ENCODE data around the gene PRLH.
"Not testable (repeated sequence)": the region's sequence is repeated elsewhere in the genome, so short reads cannot be mapped to it uniquely, and the experiment has no call there.

PRLH gene

GRCh38 chr2:237601453-237602116, 35.2 kb downstream of the PRLH start:
- peaks cover 6% of the 10 kb centered on the region for H3K4me1 ChIP-seq (ENCODE audit: control insufficient read depth, insufficient read depth, low read length)
- no peak overlapping the region for H3K27ac ChIP-seq (ENCODE audit: insufficient read depth, low read depth, low read length, poor library complexity, severe bottlenecking)
- no peaks in the 10 kb centered on the region for H3K27me3 ChIP-seq (ENCODE audit: control insufficient read depth, insufficient read depth, low read length, poor library complexity, severe bottlenecking)
- H3K36me3 ChIP-seq (ENCODE audit: control insufficient read depth, insufficient read depth, low read length), result no peaks in the 10 kb centered on the region
- no peak overlapping the region for H3K4me3 ChIP-seq (ENCODE audit: insufficient read depth, low read depth, low read length)
- no peaks in the 10 kb centered on the region for H3K9me3 ChIP-seq (ENCODE audit: control insufficient read depth, low read length)
- WGBS, 2 experiments, result 81 to 82% methylated on average over 14 of the region's 14 CpGs

- H3K4me1 ChIP-seq (ENCODE audit: control insufficient read depth, insufficient read depth, low read length), result peaks cover 6% of the 10 kb centered on the region
These were observed 36.0 kb downstream of the PRLH start for GRCh38 chr2:237602409-237602808.

DNA sequence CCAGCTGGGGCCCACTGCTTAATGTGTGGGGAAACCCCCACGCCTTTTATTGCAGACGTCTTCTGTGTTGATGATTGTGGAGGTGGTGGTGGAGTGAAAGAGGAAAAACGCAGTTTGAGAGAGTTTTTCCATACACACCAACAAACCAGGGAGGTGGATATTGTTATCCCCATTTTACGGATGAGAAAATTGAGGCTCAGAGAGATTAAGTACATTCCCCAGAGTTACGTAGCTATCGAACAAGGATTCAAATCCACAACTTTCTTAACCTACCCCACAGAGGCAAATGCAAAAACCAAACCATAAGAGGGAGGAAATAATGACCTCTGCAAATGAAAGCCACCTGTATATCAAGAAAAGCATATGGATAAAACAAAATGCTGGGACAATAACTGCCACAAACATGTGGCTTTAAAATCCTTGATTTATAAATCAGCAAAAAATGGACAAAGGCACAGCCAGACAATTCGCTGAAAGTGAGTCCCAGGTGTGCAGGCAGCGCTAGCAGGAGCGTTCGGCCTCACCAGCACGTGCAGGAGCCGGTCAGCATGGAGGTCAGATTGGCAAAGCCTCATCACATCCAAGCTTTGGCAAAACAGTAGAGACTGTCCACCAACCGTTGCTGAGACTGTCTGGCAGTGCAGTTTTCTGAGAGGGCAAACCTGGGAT, 36.8 kb downstream of the PRLH start:
- H3K4me1 ChIP-seq (ENCODE audit: control insufficient read depth, insufficient read depth, low read length), result peaks cover 6% of the 10 kb centered on the region
- no peak overlapping the region for H3K27ac ChIP-seq (ENCODE audit: insufficient read depth, low read depth, low read length, poor library complexity, severe bottlenecking)
- 91 to 92% methylated on average over 12 to 13 of the region's 13 CpGs for WGBS, 2 experiments

More at GRCh38 chr2:237602409-237602808, 36.0 kb downstream of the PRLH start:
- 84 to 86% methylated on average over 7 of the region's 7 CpGs for WGBS, 2 experiments
- no peaks in the 10 kb centered on the region for H3K9me3 ChIP-seq (ENCODE audit: control insufficient read depth, low read length)
- no peaks in the 10 kb centered on the region for H3K36me3 ChIP-seq (ENCODE audit: control insufficient read depth, insufficient read depth, low read length)
- no peak overlapping the region for H3K27ac ChIP-seq (ENCODE audit: insufficient read depth, low read depth, low read length, poor library complexity, severe bottlenecking)
- H3K4me3 ChIP-seq (ENCODE audit: insufficient read depth, low read depth, low read length), result no peak overlapping the region
- no peaks in the 10 kb centered on the region for H3K27me3 ChIP-seq (ENCODE audit: control insufficient read depth, insufficient read depth, low read length, poor library complexity, severe bottlenecking)

GRCh38 chr2:237603718-237604362, 37.5 kb downstream of the PRLH start:
- WGBS, 2 experiments, result 52% methylated on average over 15 of the region's 15 CpGs
- Histone ChIP-seq H3K27ac (ENCODE audit: insufficient read depth, low read depth, low read length, poor library complexity, severe bottlenecking) (no peak overlapping the region), H3K9me3 (ENCODE audit: control insufficient read depth, low read length) (no peaks in the 10 kb centered on the region), H3K4me3 (ENCODE audit: insufficient read depth, low read depth, low read length) (no peak overlapping the region), H3K27me3 (ENCODE audit: control insufficient read depth, insufficient read depth, low read length, poor library complexity, severe bottlenecking) (no peaks in the 10 kb centered on the region), H3K36me3 (ENCODE audit: control insufficient read depth, insufficient read depth, low read length) (no peaks in the 10 kb centered on the region), H3K4me1 (ENCODE audit: control insufficient read depth, insufficient read depth, low read length) (peaks cover 6% of the 10 kb centered on the region)

More for the DNA sequence above, 36.8 kb downstream of the PRLH start:
- H3K27me3 ChIP-seq (ENCODE audit: control insufficient read depth, insufficient read depth, low read length, poor library complexity, severe bottlenecking), result no peaks in the 10 kb centered on the region
- H3K36me3 ChIP-seq (ENCODE audit: control insufficient read depth, insufficient read depth, low read length), result no peaks in the 10 kb centered on the region
- H3K9me3 ChIP-seq (ENCODE audit: control insufficient read depth, low read length), result no peaks in the 10 kb centered on the region
- no peak overlapping the region for H3K4me3 ChIP-seq (ENCODE audit: insufficient read depth, low read depth, low read length)

- H3K27ac ChIP-seq (ENCODE audit: insufficient read depth, low read depth, low read length, poor library complexity, severe bottlenecking), result no peak overlapping the region
- peaks cover 6% of the 10 kb centered on the region for H3K4me1 ChIP-seq (ENCODE audit: control insufficient read depth, insufficient read depth, low read length)
- H3K9me3 ChIP-seq (ENCODE audit: control insufficient read depth, low read length), result no peaks in the 10 kb centered on the region
- 89 to 95% methylated on average over 11 of the region's 11 CpGs for WGBS, 2 experiments
- H3K36me3 ChIP-seq (ENCODE audit: control insufficient read depth, insufficient read depth, low read length), result no peaks in the 10 kb centered on the region
- H3K27me3 ChIP-seq (ENCODE audit: control insufficient read depth, insufficient read depth, low read length, poor library complexity, severe bottlenecking), result no peaks in the 10 kb centered on the region
- no peak overlapping the region for H3K4me3 ChIP-seq (ENCODE audit: insufficient read depth, low read depth, low read length)
These were observed 38.0 kb downstream of the PRLH start for GRCh38 chr2:237604391-237604790.

- no peaks in the 10 kb centered on the region for H3K27me3 ChIP-seq (ENCODE audit: control insufficient read depth, insufficient read depth, low read length, poor library complexity, severe bottlenecking)
- no peak overlapping the region for H3K27ac ChIP-seq (ENCODE audit: insufficient read depth, low read depth, low read length, poor library complexity, severe bottlenecking)
- H3K4me3 ChIP-seq (ENCODE audit: insufficient read depth, low read depth, low read length), result no peak overlapping the region
- no peaks in the 10 kb centered on the region for H3K36me3 ChIP-seq (ENCODE audit: control insufficient read depth, insufficient read depth, low read length)
- peaks cover 6% of the 10 kb centered on the region for H3K4me1 ChIP-seq (ENCODE audit: control insufficient read depth, insufficient read depth, low read length)
- no peaks in the 10 kb centered on the region for H3K9me3 ChIP-seq (ENCODE audit: control insufficient read depth, low read length)
- 88 to 93% methylated on average over 9 of the region's 9 CpGs for WGBS, 2 experiments
These were observed 38.6 kb downstream of the PRLH start for GRCh38 chr2:237604960-237605359.

DNA sequence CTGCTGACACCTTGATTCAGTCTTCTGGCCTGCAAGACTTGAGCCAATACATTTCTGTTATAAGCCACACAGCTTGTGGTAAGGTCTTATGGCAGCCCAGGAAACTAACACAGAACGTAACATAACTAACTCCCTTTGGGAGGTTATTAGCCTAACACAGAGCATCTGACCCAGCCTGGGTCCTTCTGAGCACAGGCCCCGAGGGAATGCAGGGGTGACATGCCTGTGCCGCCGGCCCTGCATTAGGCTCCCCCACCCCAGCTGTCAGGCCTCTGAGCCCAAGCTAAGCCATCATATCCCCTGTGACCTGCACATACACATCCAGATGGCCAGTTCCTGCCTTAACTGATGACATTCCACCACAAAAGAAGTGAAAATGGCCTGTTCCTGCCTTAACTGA, 40.1 kb downstream of the PRLH start:
- H3K27me3 ChIP-seq (ENCODE audit: control insufficient read depth, insufficient read depth, low read length, poor library complexity, severe bottlenecking); H3K4me1 ChIP-seq (ENCODE audit: control insufficient read depth, insufficient read depth, low read length); H3K4me3 ChIP-seq (ENCODE audit: insufficient read depth, low read depth, low read length); H3K9me3 ChIP-seq (ENCODE audit: control insufficient read depth, low read length); H3K27ac ChIP-seq (ENCODE audit: insufficient read depth, low read depth, low read length, poor library complexity, severe bottlenecking); H3K36me3 ChIP-seq (ENCODE audit: control insufficient read depth, insufficient read depth, low read length): not testable (repeated sequence)
- 95 to 99% methylated on average over 4 of the region's 4 CpGs for WGBS, 2 experiments

DNA sequence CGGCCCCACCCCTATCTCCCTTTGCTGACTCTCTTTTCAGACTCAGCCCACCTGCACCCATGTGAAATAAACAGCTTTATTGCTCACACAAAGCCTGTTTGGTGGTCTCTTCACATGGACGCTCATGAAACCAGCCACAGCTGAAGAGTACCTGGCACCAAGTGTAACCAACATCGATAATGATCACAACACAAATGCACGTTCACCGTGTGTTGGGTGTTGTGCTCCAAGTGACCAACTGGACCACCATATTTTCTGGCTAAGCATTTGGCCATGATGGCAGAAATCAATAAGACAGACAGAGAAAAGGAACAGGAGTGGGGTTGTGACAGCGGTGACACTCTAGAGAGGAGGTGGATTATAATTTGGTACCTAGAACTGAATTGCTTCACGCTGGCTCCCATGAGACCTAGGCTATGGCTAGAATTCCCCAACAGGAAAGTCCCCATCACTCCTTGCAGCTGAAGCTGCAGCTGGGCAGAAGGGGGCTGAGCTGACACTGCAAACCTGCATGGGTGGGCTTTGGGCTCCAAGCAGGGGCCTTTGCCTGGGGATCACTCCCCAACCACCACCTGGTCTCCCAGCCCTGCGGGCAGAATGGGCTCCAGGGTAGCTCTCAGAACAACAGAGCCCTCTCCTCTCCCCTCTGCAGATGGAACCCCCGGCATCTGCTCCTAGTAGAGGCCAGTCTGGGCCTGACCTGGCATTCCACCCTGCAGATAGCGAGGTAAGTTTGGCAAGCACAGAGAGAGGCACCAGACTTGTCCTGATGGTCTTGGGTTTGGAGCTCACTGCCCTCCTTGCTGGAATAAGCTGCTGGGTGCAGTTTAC, 46.4 kb downstream of the PRLH start:
- peaks cover 3% of the 10 kb centered on the region for H3K27me3 ChIP-seq (ENCODE audit: control insufficient read depth, insufficient read depth, low read length, poor library complexity, severe bottlenecking)
- H3K36me3 ChIP-seq (ENCODE audit: control insufficient read depth, insufficient read depth, low read length), result no peaks in the 10 kb centered on the region
- H3K4me3 ChIP-seq (ENCODE audit: insufficient read depth, low read depth, low read length), result no peak overlapping the region
- H3K9me3 ChIP-seq (ENCODE audit: control insufficient read depth, low read length), result no peaks in the 10 kb centered on the region
- WGBS, 2 experiments, result 86 to 90% methylated on average over 10 of the region's 10 CpGs
- peaks cover 11% of the 10 kb centered on the region for H3K4me1 ChIP-seq (ENCODE audit: control insufficient read depth, insufficient read depth, low read length)
- H3K27ac ChIP-seq (ENCODE audit: insufficient read depth, low read depth, low read length, poor library complexity, severe bottlenecking), result no peak overlapping the region

GRCh38 chr2:237613679-237614078, 47.3 kb downstream of the PRLH start:
- H3K4me1 ChIP-seq (ENCODE audit: control insufficient read depth, insufficient read depth, low read length), result peaks cover 11% of the 10 kb centered on the region
- H3K27me3 ChIP-seq (ENCODE audit: control insufficient read depth, insufficient read depth, low read length, poor library complexity, severe bottlenecking), result peaks cover 3% of the 10 kb centered on the region
- H3K4me3 ChIP-seq (ENCODE audit: insufficient read depth, low read depth, low read length), result no peak overlapping the region
- no peaks in the 10 kb centered on the region for H3K9me3 ChIP-seq (ENCODE audit: control insufficient read depth, low read length)
- H3K36me3 ChIP-seq (ENCODE audit: control insufficient read depth, insufficient read depth, low read length), result no peaks in the 10 kb centered on the region
- H3K27ac ChIP-seq (ENCODE audit: insufficient read depth, low read depth, low read length, poor library complexity, severe bottlenecking), result no peak overlapping the region

Measured in ectodermal cell (in vitro differentiated cells).